GM18519 (cell line): ENCODE data around the gene PRKCZ.
"Not testable (repeated sequence)": the region's sequence is repeated elsewhere in the genome, so short reads cannot be mapped to it uniquely, and the experiment has no call there.

Experiments used
- ATAC-seq: cut with Tn5 transposase; IDR thresholded peaks from one replicate; pipeline ENCODE4 v1.9.1; 2021; ENCODE audit warnings: mild to moderate bottlenecking, moderate library complexity; ENCODE audit not compliant: unreplicated experiment, low FRiP score

PRKCZ gene

GRCh38 chr1:2130156-2130555, 79.9 kb downstream of the PRKCZ start:
- ATAC-seq = no peak

- no peak for ATAC-seq
Measured at GRCh38 chr1:2130871-2131289, 80.7 kb downstream of the PRKCZ start.

GRCh38 chr1:2132222-2133038, 82.2 kb downstream of the PRKCZ start:
- ATAC-seq = no peak

- peak; percentile 80 for ATAC-seq
Measured at GRCh38 chr1:2133039-2133878, 83.0 kb downstream of the PRKCZ start.

GRCh38 chr1:2133879-2134215, 83.6 kb downstream of the PRKCZ start:
- ATAC-seq = no peak

GRCh38 chr1:2134266-2134620, 84.0 kb downstream of the PRKCZ start:
- ATAC-seq = no peak

- ATAC-seq = no peak
Measured at GRCh38 chr1:2134621-2135307, 84.6 kb downstream of the PRKCZ start.

- ATAC-seq = no peak
Measured at GRCh38 chr1:2135441-2135841, 85.2 kb downstream of the PRKCZ start.

GRCh38 chr1:2135941-2136340, 85.7 kb downstream of the PRKCZ start:
- ATAC-seq = no peak

GRCh38 chr1:2136386-2137235, 86.4 kb downstream of the PRKCZ start:
- ATAC-seq = no peak

GRCh38 chr1:2137257-2138121, 87.3 kb downstream of the PRKCZ start:
- ATAC-seq = no peak

GRCh38 chr1:2139156-2139555, 88.9 kb downstream of the PRKCZ start:
- not testable (repeated sequence) for ATAC-seq

GRCh38 chr1:2141025-2141424, 90.8 kb downstream of the PRKCZ start:
- no peak for ATAC-seq

GRCh38 chr1:2143814-2144500, 93.7 kb downstream of the PRKCZ start:
- ATAC-seq = no peak

GRCh38 chr1:2144501-2145090, 94.4 kb downstream of the PRKCZ start:
- ATAC-seq = no peak

- no peak for ATAC-seq
Measured at GRCh38 chr1:2145946-2146835, 96.0 kb downstream of the PRKCZ start.

- ATAC-seq = no peak
Measured at GRCh38 chr1:2146836-2147517, 96.8 kb downstream of the PRKCZ start.
